Trophoblast cell (in vitro differentiated cells and primary cell): ENCODE data around the gene FUT8.
A peak's percentile ranks its signal among the peaks of the same experiment; 100 is the strongest.

ENCODE experiments used
- DNase-seq, 2 donors: peaks; one replicate each; pipeline ENCODE4 v3.0.0-alpha.2; 2016
- H2AFZ ChIP-seq: 2 replicates; pipeline ENCODE4 v1.6.1; 2013; ENCODE audit warnings: low read length, moderate library complexity, mild to moderate bottlenecking; ENCODE audit not compliant: insufficient read depth, poor library complexity
- H2AK5ac ChIP-seq: 2 replicates; pipeline ENCODE4 v1.6.1; 2013; ENCODE audit warnings: mild to moderate bottlenecking, low read length
- H2BK120ac ChIP-seq: 2 replicates; pipeline ENCODE4 v1.6.1; 2013; ENCODE audit warnings: low read length, mild to moderate bottlenecking, moderate library complexity; ENCODE audit not compliant: insufficient read depth, poor library complexity
- H2BK12ac ChIP-seq: 2 replicates; pipeline ENCODE4 v1.6.1; 2013; ENCODE audit warnings: mild to moderate bottlenecking, low read length, moderate library complexity
- H2BK5ac ChIP-seq: 2 replicates; pipeline ENCODE4 v1.6.1; 2013; ENCODE audit warnings: low read length, low read depth, moderate library complexity, mild to moderate bottlenecking; ENCODE audit not compliant: poor library complexity
- H3K14ac ChIP-seq: 2 replicates; pipeline ENCODE4 v1.6.1; 2013; ENCODE audit warnings: mild to moderate bottlenecking, low read length
- H3K18ac ChIP-seq: 2 replicates; pipeline ENCODE4 v1.6.1; 2013; ENCODE audit warnings: mild to moderate bottlenecking, low read length
- H3K23ac ChIP-seq: 2 replicates; pipeline ENCODE4 v1.6.1; 2013; ENCODE audit warnings: low read length
- H3K27ac ChIP-seq: 2 replicates; pipeline ENCODE4 v1.5.1; 2013; ENCODE audit warnings: low read depth, mild to moderate bottlenecking, inconsistent platforms, low read length, moderate library complexity
- H3K27me3 ChIP-seq: 2 replicates; pipeline ENCODE4 v1.6.1; 2013; ENCODE audit warnings: inconsistent platforms, mild to moderate bottlenecking, low read length, moderate library complexity; ENCODE audit not compliant: insufficient read depth
- H3K36me3 ChIP-seq, 2 experiments: 1 replicate in 1 of 2; 2 replicates in 1 of 2; pipeline ENCODE4 v1.6.1; 2013; ENCODE audit warnings: low read length in 2 of 2, mild to moderate bottlenecking in 2 of 2, moderate library complexity in 1 of 2; ENCODE audit not compliant: insufficient read depth in 2 of 2, control insufficient read depth in 1 of 2
- H3K4ac ChIP-seq: 2 replicates; pipeline ENCODE4 v1.6.1; 2013; ENCODE audit warnings: low read depth, mild to moderate bottlenecking, low read length, moderate library complexity
- H3K4me1 ChIP-seq, 2 experiments: 1 replicate in 1 of 2; 2 replicates in 1 of 2; pipeline ENCODE4 v1.6.1; 2013; ENCODE audit warnings: low read length in 2 of 2, mild to moderate bottlenecking in 2 of 2, moderate library complexity in 1 of 2; ENCODE audit not compliant: insufficient read depth in 2 of 2, control insufficient read depth in 1 of 2
- H3K4me2 ChIP-seq: 2 replicates; pipeline ENCODE4 v1.6.1; 2013; ENCODE audit warnings: inconsistent platforms, mild to moderate bottlenecking, low read length, moderate library complexity
- H3K4me3 ChIP-seq: 2 replicates; pipeline ENCODE4 v1.5.1; 2013; ENCODE audit warnings: mild to moderate bottlenecking, low read depth, low read length, inconsistent platforms
- H3K79me1 ChIP-seq: one replicate; pipeline ENCODE4 v1.6.1; 2013; ENCODE audit warnings: low read length
- H3K79me2 ChIP-seq: 2 replicates; pipeline ENCODE4 v1.6.1; 2013; ENCODE audit warnings: low read length, mild to moderate bottlenecking; ENCODE audit not compliant: control insufficient read depth, insufficient read depth, poor library complexity
- H3K9ac ChIP-seq: 2 replicates; pipeline ENCODE4 v1.6.1; 2013; ENCODE audit warnings: mild to moderate bottlenecking, low read length
- H3K9me3 ChIP-seq: 2 replicates; pipeline ENCODE4 v1.6.1; 2013; ENCODE audit warnings: low read depth, mild to moderate bottlenecking, control low read depth, inconsistent platforms, low read length; ENCODE audit not compliant: insufficient read depth
- H4K12ac ChIP-seq: 2 replicates; pipeline ENCODE4 v1.6.1; 2013; ENCODE audit warnings: low read depth, mild to moderate bottlenecking, low read length, moderate library complexity
- H4K8ac ChIP-seq: 2 replicates; pipeline ENCODE4 v1.6.1; 2013; ENCODE audit warnings: low read depth, mild to moderate bottlenecking, low read length, moderate library complexity
- H4K91ac ChIP-seq: one replicate; pipeline ENCODE4 v1.6.1; 2013; ENCODE audit warnings: low read depth, mild to moderate bottlenecking, low read length, moderate library complexity
- WGBS: extraction: QIAGEN DNeasy Blood & Tissue Kit; methylation state at CpG from one replicate; pipeline ENCODE4 v1.1.7; 2013; ENCODE audit warnings: missing lambda C conversion rate; ENCODE audit not compliant: insufficient read length, insufficient coverage; ENCODE audit errors: extremely low coverage; 5-methylcytosine and 5-hydroxymethylcytosine counted together

Gene FUT8

GRCh38 chr14:65623759-65624158 is 211.2 kb downstream of the FUT8 start:
- Histone ChIP-seq H2BK12ac (no peak overlapping the region), H3K4me1 (no peaks in the 10 kb centered on the region), H3K18ac (no peak overlapping the region), H3K27ac (no peak overlapping the region), H3K9ac (no peak overlapping the region), H4K8ac (no peak overlapping the region), H3K27me3 (no peaks in the 10 kb centered on the region), H3K23ac (no peak overlapping the region), H3K14ac (no peak overlapping the region), H3K4me2 (no peak overlapping the region), H2BK120ac (no peak overlapping the region), H2BK5ac (no peak overlapping the region), H3K4me3 (no peak overlapping the region), H2AFZ (no peak overlapping the region), H4K12ac (no peak overlapping the region), H3K4ac (no peak overlapping the region), H3K9me3 (no peaks in the 10 kb centered on the region), H2AK5ac (no peak overlapping the region), H3K79me2 (no peaks in the 10 kb centered on the region), H3K79me1 (no peaks in the 10 kb centered on the region), H3K36me3 (peaks cover 0 to 4% of the 10 kb centered on the region in 2 experiments), H4K91ac (no peak overlapping the region)
- no peak for DNase-seq
- no CpG with 5 or more reads among the region's 1 CpG for WGBS

DNA sequence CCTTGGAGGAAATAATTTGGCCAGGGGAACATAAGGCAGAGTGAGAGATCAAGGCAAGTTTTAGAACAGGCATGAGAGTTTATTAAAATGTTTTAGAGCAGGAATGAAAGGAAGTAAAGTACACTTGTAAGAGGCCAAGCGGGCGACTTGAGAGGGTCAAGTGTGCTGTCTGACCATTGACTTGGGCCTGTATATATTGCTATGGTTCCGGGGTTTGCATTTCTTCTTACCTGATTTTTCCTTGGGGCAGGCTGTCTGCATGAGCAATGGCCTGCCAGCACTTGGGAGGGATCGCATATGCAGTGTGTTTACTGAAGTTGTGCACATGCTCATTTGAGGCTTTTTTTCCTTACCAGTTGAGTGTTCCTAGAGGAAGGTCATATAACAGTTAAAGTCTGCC is 214.8 kb downstream of the FUT8 start:
- no peak for DNase-seq
- no CpG with 5 or more reads among the region's 4 CpGs for WGBS
- H3K27me3 ChIP-seq: no peaks in the 10 kb centered on the region

GRCh38 chr14:65628664-65629063 is 216.1 kb downstream of the FUT8 start:
- no peaks in the 10 kb centered on the region for H3K79me1 ChIP-seq
- no peak overlapping the region for H2AK5ac ChIP-seq
- no peak overlapping the region for H3K14ac ChIP-seq
- no peak overlapping the region for H4K91ac ChIP-seq
- H3K79me2 ChIP-seq: no peaks in the 10 kb centered on the region
- no peak overlapping the region for H3K9ac ChIP-seq
- no peak overlapping the region for H4K8ac ChIP-seq
- no peaks in the 10 kb centered on the region for H3K4me1 ChIP-seq
- no peak overlapping the region for H4K12ac ChIP-seq
- no peak overlapping the region for H3K27ac ChIP-seq
- no peak overlapping the region for H3K18ac ChIP-seq
- H3K4me2 ChIP-seq: no peak overlapping the region
- no peak overlapping the region for H2BK12ac ChIP-seq
- H2BK5ac ChIP-seq: no peak overlapping the region
- no peaks in the 10 kb centered on the region for H3K27me3 ChIP-seq
- no peak overlapping the region for H3K4me3 ChIP-seq
- H3K23ac ChIP-seq: no peak overlapping the region
- H2AFZ ChIP-seq: no peak overlapping the region
- H3K36me3 ChIP-seq: peaks cover 0 to 3% of the 10 kb centered on the region in 2 experiments
- H3K4ac ChIP-seq: no peak overlapping the region
- no CpG with 5 or more reads among the region's 1 CpG for WGBS
- no peak overlapping the region for H2BK120ac ChIP-seq
- DNase-seq: no peak
- no peaks in the 10 kb centered on the region for H3K9me3 ChIP-seq

More for the DNA sequence above, 214.8 kb downstream of the FUT8 start:
- H3K4me1 ChIP-seq: no peaks in the 10 kb centered on the region
- H3K36me3 ChIP-seq: peaks cover 0 to 1% of the 10 kb centered on the region in 2 experiments
- H2BK5ac ChIP-seq: no peak overlapping the region
- H3K14ac ChIP-seq: no peak overlapping the region
- no peak overlapping the region for H2AFZ ChIP-seq
- no peak overlapping the region for H3K4me2 ChIP-seq
- no peak overlapping the region for H3K4me3 ChIP-seq
- H3K9ac ChIP-seq: no peak overlapping the region
- H3K9me3 ChIP-seq: no peaks in the 10 kb centered on the region
- no peak overlapping the region for H2BK120ac ChIP-seq
- H3K23ac ChIP-seq: no peak overlapping the region
- no peaks in the 10 kb centered on the region for H3K79me1 ChIP-seq
- H3K18ac ChIP-seq: no peak overlapping the region
- H2AK5ac ChIP-seq: no peak overlapping the region
- H4K12ac ChIP-seq: no peak overlapping the region
- H4K91ac ChIP-seq: no peak overlapping the region
- no peak overlapping the region for H4K8ac ChIP-seq
- H2BK12ac ChIP-seq: no peak overlapping the region
- H3K4ac ChIP-seq: no peak overlapping the region
- no peaks in the 10 kb centered on the region for H3K79me2 ChIP-seq
- no peak overlapping the region for H3K27ac ChIP-seq

DNA sequence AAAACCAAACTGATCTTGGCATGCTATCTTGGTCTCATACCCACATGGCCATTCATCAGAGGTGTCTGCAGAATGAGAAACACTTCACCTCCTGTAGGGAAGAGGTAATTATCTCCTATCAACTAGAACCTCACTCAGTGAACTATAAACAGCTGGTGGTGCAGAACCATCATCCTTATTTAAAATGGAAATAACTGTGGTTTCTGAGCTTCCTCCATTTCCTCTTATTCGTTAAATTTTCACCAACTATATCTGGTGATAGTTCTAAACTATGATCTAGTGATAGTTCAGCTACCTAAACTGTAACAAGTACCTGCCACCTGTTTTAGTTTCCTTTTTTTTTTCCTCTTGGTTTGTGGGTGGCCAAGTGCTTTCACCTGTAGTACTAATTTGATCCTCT is 218.5 kb downstream of the FUT8 start:
- Histone ChIP-seq H3K27me3 (no peaks in the 10 kb centered on the region), H3K4me2 (no peak overlapping the region), H2BK120ac (no peak overlapping the region), H3K79me2 (no peaks in the 10 kb centered on the region), H3K27ac (no peak overlapping the region), H3K4ac (no peak overlapping the region), H3K9me3 (no peaks in the 10 kb centered on the region), H2AFZ (no peak overlapping the region), H2AK5ac (no peak overlapping the region), H3K4me1 (no peaks in the 10 kb centered on the region), H3K36me3 (peaks cover 0 to 3% of the 10 kb centered on the region in 2 experiments), H2BK12ac (no peak overlapping the region), H3K79me1 (no peaks in the 10 kb centered on the region), H4K12ac (no peak overlapping the region), H3K9ac (no peak overlapping the region), H3K23ac (no peak overlapping the region), H4K8ac (no peak overlapping the region), H3K18ac (no peak overlapping the region), H2BK5ac (no peak overlapping the region), H3K4me3 (no peak overlapping the region), H4K91ac (no peak overlapping the region), H3K14ac (no peak overlapping the region)
- peak in 1 of 2 donors; percentile 45 for DNase-seq
- whole genome bisulfite sequencing: no CpG with 5 or more reads among the region's 1 CpG
